Measurements from ENCODE around the gene UTF1. TPM values are rescaled to one million over a fixed set of nuclear protein-coding genes. Genes with fewer than 3 reads are reported as not detected.

UTF1 gene
- total RNA-seq, 4 donors from 2014 or later: not detected

DNA sequence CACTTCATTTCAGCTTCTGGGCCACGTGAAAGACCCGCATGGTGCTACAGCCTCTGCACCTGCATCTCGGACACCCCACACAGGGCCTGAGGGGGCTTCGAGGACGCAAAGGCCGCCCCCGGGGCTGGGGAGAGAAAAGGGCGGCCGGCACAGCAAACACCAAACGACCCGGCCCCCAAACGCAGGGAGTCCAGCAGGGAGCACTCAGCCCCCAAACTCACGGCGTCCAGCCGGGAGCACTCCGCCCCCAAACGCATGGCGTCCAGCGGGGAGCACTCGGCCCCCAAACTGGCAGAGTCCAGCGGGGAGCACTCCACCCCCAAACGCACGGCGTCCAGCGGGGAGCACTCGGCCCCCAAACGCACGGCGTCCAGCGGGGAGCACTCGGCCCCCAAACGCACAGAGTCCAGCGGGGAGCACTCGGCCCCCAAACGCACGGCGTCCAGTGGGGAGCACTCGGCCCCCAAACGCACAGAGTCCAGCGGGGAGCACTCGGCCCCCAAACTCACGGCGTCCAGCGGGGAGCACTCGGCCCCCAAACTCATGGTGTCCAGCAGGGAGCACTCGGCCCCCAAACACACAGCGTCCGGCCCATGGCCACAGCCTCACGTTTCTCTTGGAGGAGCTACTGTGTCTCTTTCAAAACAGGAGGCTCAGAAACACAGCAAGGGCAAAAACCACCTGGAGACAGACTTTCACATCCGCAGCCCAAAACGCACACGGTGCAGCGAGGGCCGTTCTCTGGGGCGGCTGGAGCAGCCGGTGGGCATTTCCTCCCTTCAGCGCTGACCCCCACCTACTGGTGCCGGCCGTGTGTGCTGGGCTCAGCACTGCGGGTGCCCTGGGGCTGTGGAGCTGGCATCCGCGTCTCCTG, 27.0 kb upstream of the UTF1 start:
- TF ChIP-seq POLR2A (IDR thresholded peaks at IDR 0.05): no peak
- TF ChIP-seq, protein P1, sequence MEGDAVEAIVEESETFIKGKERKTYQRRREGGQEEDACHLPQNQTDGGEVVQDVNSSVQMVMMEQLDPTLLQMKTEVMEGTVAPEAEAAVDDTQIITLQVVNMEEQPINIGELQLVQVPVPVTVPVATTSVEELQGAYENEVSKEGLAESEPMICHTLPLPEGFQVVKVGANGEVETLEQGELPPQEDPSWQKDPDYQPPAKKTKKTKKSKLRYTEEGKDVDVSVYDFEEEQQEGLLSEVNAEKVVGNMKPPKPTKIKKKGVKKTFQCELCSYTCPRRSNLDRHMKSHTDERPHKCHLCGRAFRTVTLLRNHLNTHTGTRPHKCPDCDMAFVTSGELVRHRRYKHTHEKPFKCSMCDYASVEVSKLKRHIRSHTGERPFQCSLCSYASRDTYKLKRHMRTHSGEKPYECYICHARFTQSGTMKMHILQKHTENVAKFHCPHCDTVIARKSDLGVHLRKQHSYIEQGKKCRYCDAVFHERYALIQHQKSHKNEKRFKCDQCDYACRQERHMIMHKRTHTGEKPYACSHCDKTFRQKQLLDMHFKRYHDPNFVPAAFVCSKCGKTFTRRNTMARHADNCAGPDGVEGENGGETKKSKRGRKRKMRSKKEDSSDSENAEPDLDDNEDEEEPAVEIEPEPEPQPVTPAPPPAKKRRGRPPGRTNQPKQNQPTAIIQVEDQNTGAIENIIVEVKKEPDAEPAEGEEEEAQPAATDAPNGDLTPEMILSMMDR (IDR thresholded peaks at IDR 0.05): no peak
- no peak overlapping the region for H3K27ac ChIP-seq
- H3K27me3 ChIP-seq: no peaks in the 10 kb centered on the region
- DNase-seq: no peak
- H3K36me3 ChIP-seq: no peaks in the 10 kb centered on the region
- H3K9me3 ChIP-seq: no peaks in the 10 kb centered on the region
- intact Hi-C loops (cut with DNase I; ENCODE audit: low total_unique reads): no loop called here
- no peaks in the 10 kb centered on the region for H3K4me1 ChIP-seq
- H3K4me3 ChIP-seq: no peak overlapping the region

DNA sequence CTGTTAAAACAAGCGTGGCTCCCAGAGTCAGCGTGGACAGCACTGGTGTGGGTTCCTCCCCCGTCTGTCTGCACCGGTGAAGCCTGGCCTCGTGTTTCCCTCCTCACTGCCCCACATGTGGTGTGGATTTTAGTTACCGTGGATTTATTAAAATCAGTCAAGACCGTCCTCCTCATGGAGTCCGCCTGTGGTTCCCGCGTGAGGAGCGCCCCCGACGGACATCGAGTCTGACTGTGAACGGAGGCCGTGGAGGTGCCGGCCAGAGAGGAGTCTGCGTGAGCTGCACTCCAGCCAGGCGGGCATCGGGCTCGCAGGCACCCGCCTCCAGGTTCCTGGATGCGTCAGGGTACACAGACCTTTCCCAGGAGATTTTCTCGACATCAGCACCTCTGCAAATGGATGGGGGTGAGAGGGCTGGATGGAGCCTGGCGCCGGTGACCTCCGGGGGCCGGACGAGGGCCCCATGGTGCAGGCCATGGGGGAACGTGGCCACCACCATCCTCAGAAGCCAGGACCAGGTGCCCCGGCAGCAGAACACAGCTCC, 26.3 kb upstream of the UTF1 start:
- intact Hi-C loops (cut with DNase I; ENCODE audit: low total_unique reads): no loop called here

DNA sequence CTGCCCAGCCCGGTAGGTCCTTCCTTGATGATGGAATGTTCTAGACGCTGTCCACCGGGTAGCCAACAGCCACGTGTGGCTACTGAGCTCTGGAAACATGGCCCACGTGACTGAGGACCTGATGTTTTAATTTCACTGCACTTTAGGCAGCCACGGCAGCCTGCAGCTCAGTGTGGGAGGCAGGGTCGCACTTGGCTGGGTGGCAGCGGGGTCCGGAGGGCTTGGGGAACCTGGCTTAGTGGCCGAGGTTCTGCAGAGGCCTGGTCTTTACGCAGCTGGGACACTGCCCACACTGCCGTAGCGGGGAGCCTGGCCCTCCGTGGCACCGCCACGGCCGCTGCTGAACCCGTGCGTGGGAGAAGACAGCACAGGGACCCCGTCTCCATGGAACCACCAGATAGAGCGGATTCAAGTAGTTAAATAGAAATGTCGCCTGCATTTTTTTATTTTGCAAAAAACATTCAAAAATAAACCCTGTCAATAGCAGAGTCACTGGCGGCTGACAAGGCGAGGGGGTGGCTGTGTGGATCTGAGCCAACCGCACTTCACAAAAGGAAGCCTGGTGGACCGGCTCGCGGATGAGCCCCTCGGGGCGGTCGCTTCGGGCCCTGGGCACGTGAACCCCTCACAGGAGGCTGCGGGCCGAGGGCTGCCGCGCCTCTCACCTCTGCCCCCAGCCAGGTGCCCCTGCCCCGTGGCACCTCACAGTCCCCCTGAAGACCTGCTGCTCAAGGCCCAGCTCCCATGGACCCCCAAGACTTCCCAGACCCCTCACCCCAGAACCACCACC, 25.6 kb upstream of the UTF1 start:
- H3K27ac ChIP-seq: no peak overlapping the region
- no peaks in the 10 kb centered on the region for H3K4me1 ChIP-seq
- H3K36me3 ChIP-seq: no peaks in the 10 kb centered on the region
- TF ChIP-seq, protein P1 (IDR thresholded peaks at IDR 0.05): no peak
- TF ChIP-seq POLR2A (IDR thresholded peaks at IDR 0.05): no peak
- no peaks in the 10 kb centered on the region for H3K9me3 ChIP-seq
- no peaks in the 10 kb centered on the region for H3K27me3 ChIP-seq
- DNase-seq: no peak
- intact Hi-C loops (cut with DNase I; ENCODE audit: low total_unique reads): no loop called here
- no peak overlapping the region for H3K4me3 ChIP-seq

More for the DNA sequence above, 26.3 kb upstream of the UTF1 start:
- Histone ChIP-seq H3K36me3 (no peaks in the 10 kb centered on the region), H3K4me1 (no peaks in the 10 kb centered on the region), H3K9me3 (no peaks in the 10 kb centered on the region), H3K4me3 (no peak overlapping the region), H3K27ac (no peak overlapping the region), H3K27me3 (no peaks in the 10 kb centered on the region)
- TF ChIP-seq, protein P1 (IDR thresholded peaks at IDR 0.05): no peak
- no peak for DNase-seq

DNA sequence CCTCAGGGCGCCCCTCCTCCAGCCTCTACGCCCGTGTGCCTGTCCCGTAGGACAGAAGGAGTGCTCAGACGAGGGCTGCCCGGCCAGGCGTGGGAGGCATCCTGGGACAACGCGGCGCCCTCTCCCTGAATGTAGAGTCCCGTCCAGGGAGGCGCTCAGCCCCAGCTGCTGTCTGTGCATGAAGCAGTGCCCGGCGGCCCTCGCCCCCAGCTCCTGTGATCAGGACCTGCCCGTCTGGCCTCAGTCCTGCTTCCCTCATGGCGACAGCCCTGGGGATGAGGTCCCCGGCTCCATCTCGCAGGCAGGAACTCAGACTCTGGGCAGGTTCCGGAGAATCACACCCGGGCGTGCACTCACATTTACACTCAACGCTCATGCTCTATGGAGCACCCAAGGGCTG, 24.9 kb upstream of the UTF1 start:
- Histone ChIP-seq H3K27ac (no peak overlapping the region), H3K4me3 (no peak overlapping the region), H3K4me1 (no peaks in the 10 kb centered on the region), H3K9me3 (no peaks in the 10 kb centered on the region), H3K27me3 (no peaks in the 10 kb centered on the region), H3K36me3 (no peaks in the 10 kb centered on the region)
- DNase-seq: no peak
- intact Hi-C loops (cut with DNase I; ENCODE audit: low total_unique reads): no loop called here
- no peak for TF ChIP-seq POLR2A (IDR thresholded peaks at IDR 0.05)
- TF ChIP-seq, protein P1 (IDR thresholded peaks at IDR 0.05): no peak

All from uterus (tissue), 4 donors.